Endometrial microvascular endothelial cells (primary cell): Measurements from ENCODE around the gene EMC9. TPM values are rescaled to one million over a fixed set of nuclear protein-coding genes. Genes with fewer than 3 reads are reported as not detected.

Experiments used
- in situ Hi-C: cut with HindIII; loops from 2 replicates; pipeline ENCODE4 v1.10.0; 2017; ENCODE audit warnings: low sequenced_read_pairs, low pct_unique_long_range_greater_than_20kb; ENCODE audit errors: inconsistent ontology term
- total RNA-seq: library from RNA; depleted of rRNA; stranded (reverse); fragments of >200 nt; gene quantifications from one replicate; pipeline ENCODE4 v1.2.3, GENCODE V29; 2015; ENCODE audit errors: inconsistent ontology term

The EMC9 gene
- total RNA-seq, 1 donor from 2014 or later, result 26.7 TPM

GRCh38 chr14:24098229-24098926, 43.0 kb downstream of the EMC9 start:
- in situ Hi-C loops, result no loop called here

- in situ Hi-C loops, result no loop called here
Measured at GRCh38 chr14:24096545-24097181, 44.7 kb downstream of the EMC9 start.

- in situ Hi-C loops, result no loop called here
Measured at GRCh38 chr14:24095271-24096068, 45.9 kb downstream of the EMC9 start.

GRCh38 chr14:24094841-24095270, 46.5 kb downstream of the EMC9 start:
- in situ Hi-C loops, result no loop called here

GRCh38 chr14:24093901-24094840, 47.2 kb downstream of the EMC9 start, which contains the start of gene PCK2:
Gene PCK2, plus strand, starts transcription at chr14:24094311. Its CDS starts 95 bp downstream, at chr14:24094406.
- in situ Hi-C loops, result no loop called here

- in situ Hi-C loops, result no loop called here
Measured at GRCh38 chr14:24093207-24093900, 48.0 kb downstream of the EMC9 start.

- in situ Hi-C loops, result no loop called here
Measured at GRCh38 chr14:24092505-24093206, 48.7 kb downstream of the EMC9 start.

GRCh38 chr14:24092110-24092504, 49.3 kb downstream of the EMC9 start:
- in situ Hi-C loops, result no loop called here

- in situ Hi-C loops, result no loop called here
Measured at GRCh38 chr14:24089890-24090289, 51.5 kb downstream of the EMC9 start.

Other genes starting within 250 kb of the EMC9 start
- gene DHRS4, start 187.8 kb downstream of the EMC9 start, total RNA-seq, result 66.2 TPM
- 17.1 TPM for gene DHRS4L2, start 152.7 kb downstream of the EMC9 start, total RNA-seq
- not detected for gene CARMIL3, start 89.6 kb downstream of the EMC9 start, total RNA-seq
- not detected for gene CPNE6, start 70.0 kb downstream of the EMC9 start, total RNA-seq
- 15.8 TPM for gene PCK2, start 47.3 kb downstream of the EMC9 start, total RNA-seq
- gene DCAF11, start 26.8 kb downstream of the EMC9 start, total RNA-seq, result 52.4 TPM
- gene NRL, start 26.6 kb downstream of the EMC9 start, total RNA-seq, result 0.65 TPM
- gene FITM1, start 10.9 kb downstream of the EMC9 start, total RNA-seq, result 3.3 TPM
- 239 TPM for gene PSME1, start 5.4 kb downstream of the EMC9 start, total RNA-seq
- 142 TPM for gene PSME2, start 5.0 kb upstream of the EMC9 start, total RNA-seq
- 121 TPM for gene RNF31, start 5.9 kb upstream of the EMC9 start, total RNA-seq
- gene IRF9, start 19.7 kb upstream of the EMC9 start, total RNA-seq, result 45.2 TPM
- 2.6 TPM for gene REC8, start 30.5 kb upstream of the EMC9 start, total RNA-seq
- 85.0 TPM for gene IPO4, start 47.2 kb upstream of the EMC9 start, total RNA-seq
- 83.3 TPM for gene TM9SF1, start 53.9 kb upstream of the EMC9 start, total RNA-seq
- not detected for gene TSSK4, start 64.1 kb upstream of the EMC9 start, total RNA-seq
- 30.0 TPM for gene CHMP4A, start 71.9 kb upstream of the EMC9 start, total RNA-seq
- gene MDP1, start 74.5 kb upstream of the EMC9 start, total RNA-seq, result 2.3 TPM
- gene NEDD8, start 90.8 kb upstream of the EMC9 start, total RNA-seq, result 193 TPM
- 144 TPM for gene GMPR2, start 91.3 kb upstream of the EMC9 start, total RNA-seq
- gene TINF2, start 101.0 kb upstream of the EMC9 start, total RNA-seq, result 68.5 TPM
- gene TGM1, start 121.6 kb upstream of the EMC9 start, total RNA-seq, result not detected
- 59.6 TPM for gene RABGGTA, start 130.0 kb upstream of the EMC9 start, total RNA-seq
- gene DHRS1, start 158.2 kb upstream of the EMC9 start, total RNA-seq, result 23.2 TPM
- gene NOP9, start 158.3 kb upstream of the EMC9 start, total RNA-seq, result 28.9 TPM
- 20.7 TPM for gene CIDEB, start 166.4 kb upstream of the EMC9 start, total RNA-seq
- gene LTB4R2, start 168.5 kb upstream of the EMC9 start, total RNA-seq, result 15.8 TPM
- gene LTB4R, start 169.9 kb upstream of the EMC9 start, total RNA-seq, result 22.6 TPM
- 13.9 TPM for gene ADCY4, start 193.5 kb upstream of the EMC9 start, total RNA-seq
- gene RIPK3, start 198.4 kb upstream of the EMC9 start, total RNA-seq, result 7.2 TPM
- gene NFATC4, start 226.6 kb upstream of the EMC9 start, total RNA-seq, result 11.9 TPM